ENCODE results near the gene RFX2. TPM values are rescaled to one million over a fixed set of nuclear protein-coding genes. Genes with fewer than 3 reads are reported as not detected.

Gene RFX2
- total and polyA plus RNA-seq, 2 experiments from 2014 or later: 2.3 to 4.9 TPM

GRCh38 chr19:6069268-6069791 lies 41.0 kb downstream of the RFX2 start:
- H3K36me3 ChIP-seq (replicated peaks; ENCODE audit: insufficient read depth, low read depth): no peaks in the 10 kb centered on the region
- H3K9me2 ChIP-seq (replicated peaks; ENCODE audit: insufficient read depth): no peaks in the 10 kb centered on the region
- no peak overlapping the region for H2AFZ ChIP-seq
- H3K79me2 ChIP-seq: no peaks in the 10 kb centered on the region
- peaks cover 12% of the 10 kb centered on the region for H3K4me1 ChIP-seq (ENCODE audit: insufficient read depth)
- no peak overlapping the region for H3K27ac ChIP-seq
- no peak overlapping the region for H3K4me2 ChIP-seq
- no peak for DNase-seq (ENCODE audit: low spot score)
- no peaks in the 10 kb centered on the region for H3K27me3 ChIP-seq
- H3K4me3 ChIP-seq: no peak overlapping the region
- H3K9me3 ChIP-seq (ENCODE audit: low read depth): no peaks in the 10 kb centered on the region
- H4K20me1 ChIP-seq (ENCODE audit: insufficient read depth, poor library complexity, severe bottlenecking): no peaks in the 10 kb centered on the region
- TF ChIP-seq EZH2 (IDR thresholded peaks at IDR 0.05; ENCODE audit: borderline replicate concordance) (no peak), CTCF (IDR thresholded peaks at IDR 0.05; ENCODE audit: poor library complexity) (no peak), EZH2phosphoT487 (IDR thresholded peaks at IDR 0.05; ENCODE audit: low read depth, severe bottlenecking, unreplicated experiment) (no peak)

- Histone ChIP-seq H4K20me1 (ENCODE audit: insufficient read depth, poor library complexity, severe bottlenecking) (no peaks in the 10 kb centered on the region), H3K9me3 (ENCODE audit: low read depth) (no peaks in the 10 kb centered on the region), H3K4me2 (no peak overlapping the region), H3K27me3 (no peaks in the 10 kb centered on the region), H3K79me2 (no peaks in the 10 kb centered on the region), H3K4me3 (no peak overlapping the region), H2AFZ (no peak overlapping the region), H3K36me3 (replicated peaks; ENCODE audit: insufficient read depth, low read depth) (no peaks in the 10 kb centered on the region), H3K4me1 (ENCODE audit: insufficient read depth) (peaks cover 12% of the 10 kb centered on the region), H3K27ac (no peak overlapping the region), H3K9me2 (replicated peaks; ENCODE audit: insufficient read depth) (no peaks in the 10 kb centered on the region)
- no peak for DNase-seq (ENCODE audit: low spot score)
- no peak for TF ChIP-seq EZH2 (IDR thresholded peaks at IDR 0.05; ENCODE audit: borderline replicate concordance)
- no peak for TF ChIP-seq EZH2phosphoT487 (IDR thresholded peaks at IDR 0.05; ENCODE audit: low read depth, severe bottlenecking, unreplicated experiment)
- TF ChIP-seq CTCF (IDR thresholded peaks at IDR 0.05; ENCODE audit: poor library complexity): no peak
- WGBS (ENCODE audit: low lambda C conversion rate, missing lambda C conversion rate): 51% methylated on average over 2 of the region's 2 CpGs
These were observed 41.6 kb downstream of the RFX2 start for GRCh38 chr19:6068711-6069110.

- Histone ChIP-seq H3K4me2 (no peak overlapping the region), H3K4me3 (no peak overlapping the region), H3K36me3 (replicated peaks; ENCODE audit: insufficient read depth, low read depth) (no peaks in the 10 kb centered on the region), H3K79me2 (no peaks in the 10 kb centered on the region), H3K27me3 (no peaks in the 10 kb centered on the region), H3K9me3 (ENCODE audit: low read depth) (no peaks in the 10 kb centered on the region), H2AFZ (no peak overlapping the region), H3K27ac (peak overlapping the region; percentile 70), H3K9me2 (replicated peaks; ENCODE audit: insufficient read depth) (no peaks in the 10 kb centered on the region), H3K4me1 (ENCODE audit: insufficient read depth) (peaks cover 12% of the 10 kb centered on the region), H4K20me1 (ENCODE audit: insufficient read depth, poor library complexity, severe bottlenecking) (no peaks in the 10 kb centered on the region)
- WGBS (ENCODE audit: low lambda C conversion rate, missing lambda C conversion rate): 95% methylated on average over 2 of the region's 2 CpGs
- no peak for DNase-seq (ENCODE audit: low spot score)
- TF ChIP-seq EZH2 (IDR thresholded peaks at IDR 0.05; ENCODE audit: borderline replicate concordance) (no peak), EZH2phosphoT487 (IDR thresholded peaks at IDR 0.05; ENCODE audit: low read depth, severe bottlenecking, unreplicated experiment) (no peak), CTCF (IDR thresholded peaks at IDR 0.05; ENCODE audit: poor library complexity) (no peak)
These were observed 42.3 kb downstream of the RFX2 start for GRCh38 chr19:6067975-6068374.
